GM18870 (cell line): ENCODE data around the gene KLHL30.
"Not testable (repeated sequence)": the region's sequence is repeated elsewhere in the genome, so short reads cannot be mapped to it uniquely, and the experiment has no call there.

ENCODE experiments used
- ATAC-seq: cut with Tn5 transposase; IDR thresholded peaks from one replicate; pipeline ENCODE4 v1.9.1; 2021; ENCODE audit warnings: moderate library complexity; ENCODE audit not compliant: unreplicated experiment

Gene KLHL30

GRCh38 chr2:238160206-238161129 is 22.0 kb downstream of the KLHL30 start:
- ATAC-seq, result no peak

- ATAC-seq, result no peak
Observed at GRCh38 chr2:238161291-238162051, 23.0 kb downstream of the KLHL30 start.

- ATAC-seq, result no peak
Observed at GRCh38 chr2:238162251-238162845, 23.9 kb downstream of the KLHL30 start.

- ATAC-seq, result no peak
Observed at GRCh38 chr2:238162846-238163441, 24.5 kb downstream of the KLHL30 start.

GRCh38 chr2:238163481-238164198 is 25.2 kb downstream of the KLHL30 start:
- ATAC-seq, result no peak

DNA sequence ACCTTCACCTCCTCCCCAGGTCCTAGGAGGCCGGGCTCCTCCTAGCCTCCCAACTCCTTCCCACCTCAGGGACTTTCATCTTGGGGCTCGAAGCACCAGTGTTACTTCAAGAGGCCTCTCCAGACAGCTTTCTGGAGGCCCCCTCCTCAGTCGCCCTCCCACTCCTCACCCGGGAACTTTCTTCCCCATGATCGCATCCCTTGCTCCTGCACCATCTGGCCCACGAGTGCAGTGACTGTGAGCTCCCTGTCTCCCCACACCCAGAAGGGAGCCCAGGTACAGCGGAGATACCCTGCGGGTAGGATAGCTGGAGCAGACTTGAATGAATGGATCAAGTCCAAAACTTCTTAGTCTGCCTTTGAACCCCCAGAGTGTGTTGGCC is 26.4 kb downstream of the KLHL30 start:
- no peak for ATAC-seq

DNA sequence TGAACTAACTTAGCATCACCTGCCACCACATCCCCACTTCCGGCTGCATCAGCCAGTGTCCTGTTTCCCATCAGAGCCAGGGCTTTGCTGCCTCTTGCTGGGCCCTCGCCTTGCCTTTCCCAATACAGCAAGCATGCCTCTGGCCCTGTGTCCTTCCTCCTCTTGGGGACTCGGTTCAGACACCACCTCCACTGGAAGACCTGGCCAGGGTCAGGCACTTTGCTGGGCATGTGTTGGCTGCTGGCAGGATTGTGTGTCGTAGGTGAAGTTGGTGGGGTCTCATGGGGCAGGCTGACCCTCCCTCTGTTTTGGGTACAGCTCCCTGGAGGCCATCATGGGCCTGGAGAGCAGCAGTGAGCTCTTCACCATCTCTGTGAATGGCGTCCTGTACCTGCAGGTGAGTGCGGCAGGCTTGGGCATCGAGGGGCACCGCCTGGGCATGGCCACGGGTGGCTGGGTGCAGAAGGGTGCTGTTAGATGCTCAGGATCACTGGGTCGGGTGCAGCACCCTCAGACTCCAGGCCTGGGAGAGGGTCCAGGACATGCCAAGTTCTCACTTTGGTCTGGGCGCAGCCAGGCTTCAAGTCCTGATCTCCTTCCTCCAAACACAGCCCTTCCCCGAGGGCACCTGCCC is 26.9 kb downstream of the KLHL30 start:
- no peak for ATAC-seq

DNA sequence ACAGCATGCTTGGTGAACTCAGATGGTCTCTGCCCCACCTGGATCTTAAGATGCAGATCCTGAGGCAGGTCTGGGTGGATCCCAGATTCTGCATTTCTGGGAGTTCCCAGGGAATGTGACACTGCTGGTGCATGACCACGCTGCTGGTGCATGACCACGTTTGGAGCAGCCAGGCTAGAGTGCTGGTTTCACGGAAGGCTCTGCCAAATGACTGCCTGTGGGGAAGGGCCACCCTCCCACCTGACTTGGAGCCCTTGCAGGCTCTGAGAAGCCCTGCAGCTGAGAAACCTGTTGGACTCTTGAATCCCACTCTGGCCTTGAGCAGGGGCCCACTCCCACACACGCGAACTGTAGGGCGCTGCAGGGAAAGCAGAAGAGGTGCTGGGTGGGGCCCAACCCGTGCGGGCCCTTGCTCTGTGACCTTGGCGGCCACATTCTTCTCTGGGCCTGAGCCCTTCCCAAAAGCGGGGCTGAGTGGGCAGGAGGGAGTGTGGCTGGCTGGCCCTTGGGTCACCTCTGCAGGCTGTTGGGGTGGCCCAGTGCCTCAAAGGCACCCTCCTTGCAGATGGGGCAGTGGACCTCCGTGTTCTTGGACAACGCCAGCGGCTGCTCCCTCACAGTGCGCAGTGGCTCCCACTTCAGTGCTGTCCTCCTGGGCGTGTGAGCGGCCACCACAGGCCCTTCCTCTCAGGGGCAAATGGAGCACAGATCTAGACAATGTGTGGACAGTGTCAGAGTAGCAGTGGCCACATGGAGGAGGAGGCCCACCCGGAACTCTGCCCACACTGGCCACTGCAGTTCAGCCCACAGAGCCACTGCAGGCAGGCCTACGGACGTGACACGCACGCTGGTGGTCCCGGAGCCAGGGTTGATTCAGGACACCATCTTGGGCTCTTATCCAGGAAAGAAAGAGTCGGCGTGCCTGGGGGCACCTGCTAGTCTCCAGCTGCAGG is 28.2 kb downstream of the KLHL30 start:
- ATAC-seq, result no peak

GRCh38 chr2:238167344-238167715 is 28.9 kb downstream of the KLHL30 start:
- no peak for ATAC-seq

GRCh38 chr2:238167761-238168160 is 29.3 kb downstream of the KLHL30 start:
- ATAC-seq, result no peak

DNA sequence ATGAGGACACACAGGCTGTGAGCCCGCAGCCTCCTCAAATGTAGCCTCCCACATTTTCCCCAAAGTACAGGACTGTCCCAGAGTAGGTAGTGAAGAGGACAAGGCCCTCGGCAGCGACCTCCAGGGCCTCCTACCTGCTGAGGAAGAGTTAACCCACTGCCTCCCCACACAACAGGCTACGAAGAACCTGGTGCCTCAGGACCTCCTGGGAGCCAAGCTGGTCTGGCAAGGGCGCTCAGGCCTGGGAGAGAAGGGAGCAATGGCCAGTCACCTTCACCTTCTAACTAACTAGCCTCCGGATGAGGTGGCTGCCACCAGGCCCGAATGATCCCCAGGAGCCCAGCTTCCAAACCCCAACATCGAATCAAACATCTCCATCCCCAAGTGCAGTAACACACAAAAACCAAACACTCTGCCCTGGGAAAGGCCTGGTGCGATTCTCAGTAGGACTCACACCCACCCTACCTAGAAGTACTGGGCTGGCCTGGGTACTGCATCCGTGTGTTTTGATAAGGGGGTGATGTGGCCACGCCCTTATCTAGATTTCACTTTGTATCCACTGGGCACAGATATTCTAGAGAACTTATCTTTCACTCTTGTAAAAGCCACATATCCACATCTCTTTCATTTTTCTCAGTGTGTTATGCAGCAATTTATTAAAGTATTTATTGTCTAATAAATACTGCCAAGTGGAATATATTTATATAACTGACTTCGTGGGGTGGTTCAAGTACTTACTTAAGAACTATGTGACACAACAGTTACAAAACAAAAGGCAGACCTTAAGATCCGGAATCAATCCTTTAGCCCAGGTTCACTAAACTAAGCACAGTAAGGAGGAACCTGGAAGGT is 30.0 kb downstream of the KLHL30 start:
- no peak for ATAC-seq

DNA sequence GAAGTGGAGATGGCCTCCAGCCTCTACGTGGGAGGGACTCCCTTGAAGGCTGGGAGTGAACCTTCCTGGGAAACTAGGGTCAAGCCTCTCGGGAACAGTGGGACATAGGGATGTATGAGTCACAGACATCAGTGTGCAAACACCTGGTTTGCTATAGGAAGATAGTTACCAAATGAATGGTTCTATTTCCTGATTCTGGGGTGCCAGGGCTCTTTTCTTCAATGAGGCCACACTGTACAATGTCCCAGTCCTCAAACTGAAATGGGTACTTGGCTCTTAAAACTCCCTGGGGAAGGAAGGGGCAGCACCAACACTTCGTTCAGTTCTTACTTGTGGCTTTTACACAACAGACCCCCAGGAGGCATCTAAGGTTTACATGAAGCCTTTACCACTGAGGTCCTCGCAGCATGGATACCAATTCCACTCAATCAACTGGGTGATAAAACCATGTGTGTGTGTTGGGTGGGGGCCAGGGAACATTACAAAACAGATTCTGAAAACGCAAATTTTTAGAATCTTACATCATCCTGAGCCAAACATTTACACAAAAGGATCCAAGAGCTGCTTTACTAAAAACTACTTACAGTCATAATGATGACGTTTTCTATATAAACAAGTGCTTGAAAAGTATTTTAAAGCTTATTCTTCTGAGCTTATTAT is 30.7 kb downstream of the KLHL30 start:
- no peak for ATAC-seq

DNA sequence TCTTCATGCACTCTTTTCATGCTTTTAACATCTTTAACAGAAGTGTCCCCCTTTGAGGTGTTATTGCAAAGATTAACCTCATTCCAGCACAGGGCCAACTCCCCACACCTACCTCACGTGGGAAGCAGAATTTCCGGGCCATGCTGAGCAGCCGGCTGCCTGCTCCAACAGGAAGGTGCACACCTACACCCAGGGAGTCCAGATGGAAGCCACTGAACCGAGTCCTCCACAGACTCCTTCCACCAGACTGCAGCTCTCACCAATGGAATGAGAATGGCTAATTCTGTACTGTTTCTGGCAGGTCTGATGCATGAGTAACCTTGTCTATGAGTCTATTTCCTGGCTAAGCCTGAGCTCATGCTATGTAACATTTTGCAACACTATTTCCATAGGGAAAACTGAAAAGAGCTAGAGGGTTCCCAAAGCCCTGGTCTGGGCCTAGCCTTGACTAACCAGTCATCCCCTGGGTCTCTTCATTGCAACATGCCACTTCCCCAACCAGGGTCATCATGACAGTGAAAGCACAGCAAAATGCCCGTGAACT is 31.3 kb downstream of the KLHL30 start:
- ATAC-seq, result no peak

DNA sequence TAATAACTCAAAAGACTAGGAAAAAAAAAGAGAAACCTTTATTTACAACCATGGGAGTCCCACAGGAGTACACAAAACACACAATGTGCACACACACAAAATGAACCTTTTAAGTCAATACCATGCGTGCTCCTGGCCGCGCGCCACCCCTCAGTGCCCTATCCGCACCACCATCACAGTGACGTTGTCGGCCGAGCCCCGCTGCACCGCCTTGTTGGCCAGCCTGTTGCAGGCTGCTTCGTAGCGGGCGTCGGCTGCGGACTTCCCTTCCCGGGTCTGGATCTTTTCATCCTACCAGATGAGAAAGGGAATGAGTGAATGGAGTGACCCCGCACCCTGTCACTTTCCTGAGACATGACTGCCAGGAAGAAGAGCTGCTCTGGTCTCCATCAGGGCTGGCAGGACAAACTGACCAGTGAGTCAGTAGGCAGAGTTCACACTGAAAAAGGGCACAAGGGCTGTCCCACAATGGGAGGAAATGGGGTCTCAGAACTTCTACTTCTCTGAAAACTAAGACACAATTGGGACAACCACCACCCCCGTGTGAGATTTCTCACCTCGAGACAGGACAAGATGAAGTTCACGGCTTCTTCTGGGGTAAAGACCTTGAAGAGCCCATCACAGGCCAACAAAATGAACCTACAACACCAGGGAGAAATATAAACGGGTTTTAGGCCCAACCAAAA is 32.1 kb downstream of the KLHL30 start:
- no peak for ATAC-seq

DNA sequence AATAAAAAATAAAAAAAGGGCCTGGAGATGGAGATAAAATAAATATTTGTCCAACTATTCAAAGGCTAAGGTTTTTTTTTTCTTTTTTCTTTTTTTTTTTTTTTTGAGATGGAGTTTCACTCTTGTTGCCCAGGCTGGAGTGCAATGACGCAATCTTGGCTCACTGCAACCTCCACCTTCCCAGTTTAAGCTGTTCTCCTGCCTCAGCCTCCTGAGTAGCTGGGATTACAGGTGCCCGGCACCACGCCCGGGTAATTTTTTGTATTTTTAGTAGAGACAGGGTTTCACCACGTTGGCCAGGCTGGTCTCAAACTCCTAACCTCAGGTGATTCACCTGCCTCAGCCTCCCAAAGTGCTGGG is 32.6 kb downstream of the KLHL30 start:
- ATAC-seq, result not testable (repeated sequence)

GRCh38 chr2:238171575-238172187 is 33.2 kb downstream of the KLHL30 start:
- no peak for ATAC-seq
